ENCODE results near the gene MLEC. TPM values are rescaled to one million over a fixed set of nuclear protein-coding genes. Genes with fewer than 3 reads are reported as not detected.

Gene MLEC
- total RNA-seq, 1 donor from 2014 or later: 100 TPM

- Mint-ChIP-seq H3K36me3 (peaks cover 16% of the 10 kb centered on the region), H3K27ac (no peak overlapping the region), H3K9me3 (no peaks in the 10 kb centered on the region), H3K27me3 (ENCODE audit: insufficient read depth, low read depth) (peaks cover 3% of the 10 kb centered on the region), H3K4me1 (peaks cover 30% of the 10 kb centered on the region), H3K4me3 (no peak overlapping the region)
- no peak overlapping the region for H3K9ac ChIP-seq
- peaks cover 63% of the 10 kb centered on the region for H4K20me1 ChIP-seq (ENCODE audit: low read depth)
- H3K4me2 ChIP-seq: peak overlapping the region; percentile 100
- peaks cover 14% of the 10 kb centered on the region for H3F3A ChIP-seq (ENCODE audit: low read depth)
- DNase-seq (ENCODE audit: low spot score): no peak
- H2AFZ ChIP-seq (replicated peaks): no peak overlapping the region
- TF ChIP-seq CTCF (IDR thresholded peaks at IDR 0.05): no peak
- no peak for TF ChIP-seq EZH2phosphoT487 (IDR thresholded peaks at IDR 0.05)
- no peak for TF ChIP-seq EZH2 (IDR thresholded peaks at IDR 0.05)
- H3K4me3 ChIP-seq: no peak overlapping the region
- peaks cover 20% of the 10 kb centered on the region for H3K4me1 ChIP-seq
- H3K9me3 ChIP-seq (ENCODE audit: low read depth): no peaks in the 10 kb centered on the region
- peaks cover 3% of the 10 kb centered on the region for H3K36me3 ChIP-seq
- H3K79me2 ChIP-seq (ENCODE audit: low read depth): peaks cover 57% of the 10 kb centered on the region
- no peaks in the 10 kb centered on the region for H3K27me3 ChIP-seq
- H3K27ac ChIP-seq: no peak overlapping the region
These were observed 25.7 kb downstream of the MLEC start for GRCh38 chr12:120712610-120713009.

GRCh38 chr12:120713861-120714482 is 27.0 kb downstream of the MLEC start:
- Histone ChIP-seq H3K27me3 (no peaks in the 10 kb centered on the region), H4K20me1 (ENCODE audit: low read depth) (peaks cover 75% of the 10 kb centered on the region), H2AFZ (replicated peaks) (no peak overlapping the region), H3F3A (ENCODE audit: low read depth) (peaks cover 12% of the 10 kb centered on the region), H3K36me3 (peaks cover 6% of the 10 kb centered on the region), H3K4me2 (no peak overlapping the region), H3K9me3 (ENCODE audit: low read depth) (no peaks in the 10 kb centered on the region), H3K9ac (no peak overlapping the region), H3K27ac (no peak overlapping the region), H3K79me2 (ENCODE audit: low read depth) (peaks cover 57% of the 10 kb centered on the region), H3K4me1 (peaks cover 20% of the 10 kb centered on the region), H3K4me3 (no peak overlapping the region)
- Mint-ChIP-seq H3K4me1 (peaks cover 30% of the 10 kb centered on the region), H3K36me3 (peaks cover 23% of the 10 kb centered on the region), H3K27me3 (ENCODE audit: insufficient read depth, low read depth) (peaks cover 3% of the 10 kb centered on the region), H3K9me3 (no peaks in the 10 kb centered on the region), H3K4me3 (no peak overlapping the region), H3K27ac (no peak overlapping the region)
- DNase-seq (ENCODE audit: low spot score): peak; percentile 92
- TF ChIP-seq EZH2 (IDR thresholded peaks at IDR 0.05) (no peak), CTCF (IDR thresholded peaks at IDR 0.05) (peak; percentile 89)

GRCh38 chr12:120718055-120718454 is 31.1 kb downstream of the MLEC start:
- H3F3A ChIP-seq (ENCODE audit: low read depth): peaks cover 6% of the 10 kb centered on the region
- no peak overlapping the region for H3K4me2 ChIP-seq
- H3K36me3 Mint-ChIP-seq: peaks cover 41% of the 10 kb centered on the region
- H3K4me1 Mint-ChIP-seq: peaks cover 3% of the 10 kb centered on the region
- no peaks in the 10 kb centered on the region for H3K4me1 ChIP-seq
- no peaks in the 10 kb centered on the region for H3K9me3 Mint-ChIP-seq
- H3K79me2 ChIP-seq (ENCODE audit: low read depth): peaks cover 29% of the 10 kb centered on the region
- no peak overlapping the region for H2AFZ ChIP-seq (replicated peaks)
- H4K20me1 ChIP-seq (ENCODE audit: low read depth): peaks cover 65% of the 10 kb centered on the region
- no peaks in the 10 kb centered on the region for H3K9me3 ChIP-seq (ENCODE audit: low read depth)
- no peak overlapping the region for H3K4me3 Mint-ChIP-seq
- H3K9ac ChIP-seq: no peak overlapping the region
- peaks cover 8% of the 10 kb centered on the region for H3K27me3 Mint-ChIP-seq (ENCODE audit: insufficient read depth, low read depth)
- H3K4me3 ChIP-seq: no peak overlapping the region
- H3K27me3 ChIP-seq: no peaks in the 10 kb centered on the region
- peaks cover 6% of the 10 kb centered on the region for H3K36me3 ChIP-seq
- no peak overlapping the region for H3K27ac ChIP-seq
- no peak for TF ChIP-seq EZH2phosphoT487 (IDR thresholded peaks at IDR 0.05)
- no peak overlapping the region for H3K27ac Mint-ChIP-seq
- DNase-seq (ENCODE audit: low spot score): no peak

- Histone ChIP-seq H3F3A (ENCODE audit: low read depth) (peaks cover 2% of the 10 kb centered on the region), H2AFZ (replicated peaks) (no peak overlapping the region), H3K79me2 (ENCODE audit: low read depth) (peaks cover 25% of the 10 kb centered on the region), H3K4me2 (no peak overlapping the region), H3K9me3 (ENCODE audit: low read depth) (no peaks in the 10 kb centered on the region), H3K4me1 (no peaks in the 10 kb centered on the region), H3K27me3 (no peaks in the 10 kb centered on the region), H3K9ac (no peak overlapping the region), H4K20me1 (ENCODE audit: low read depth) (peaks cover 66% of the 10 kb centered on the region), H3K4me3 (no peak overlapping the region), H3K36me3 (peaks cover 6% of the 10 kb centered on the region), H3K27ac (no peak overlapping the region)
- peaks cover 8% of the 10 kb centered on the region for H3K27me3 Mint-ChIP-seq (ENCODE audit: insufficient read depth, low read depth)
- H3K4me1 Mint-ChIP-seq: peaks cover 3% of the 10 kb centered on the region
- H3K36me3 Mint-ChIP-seq: peaks cover 41% of the 10 kb centered on the region
- no peak overlapping the region for H3K27ac Mint-ChIP-seq
- H3K4me3 Mint-ChIP-seq: no peak overlapping the region
- no peak for DNase-seq (ENCODE audit: low spot score)
- H3K9me3 Mint-ChIP-seq: no peaks in the 10 kb centered on the region
- TF ChIP-seq EZH2 (IDR thresholded peaks at IDR 0.05) (no peak), EZH2phosphoT487 (IDR thresholded peaks at IDR 0.05) (no peak), CTCF (IDR thresholded peaks at IDR 0.05) (no peak)
These were observed 32.1 kb downstream of the MLEC start for GRCh38 chr12:120719072-120719471.

Data from neural progenitor cell (in vitro differentiated cells).